Nephron (organoid): ENCODE results near the gene FPGS.
A peak's percentile ranks its signal among the peaks of the same experiment; 100 is the strongest.

Source experiments
- H3K27ac Mint-ChIP-seq, 3 experiments: 2 replicates each; pipeline ENCODE4 v1.8.0; 2020; ENCODE audit warnings: mixed read lengths in 3 of 3, mild to moderate bottlenecking in 2 of 3, moderate library complexity in 1 of 3
- H3K27me3 Mint-ChIP-seq: 2 replicates; pipeline ENCODE4 v1.8.0; 2021; ENCODE audit warnings: low read depth, mild to moderate bottlenecking, moderate library complexity, mixed read lengths
- H3K36me3 Mint-ChIP-seq: 2 replicates; pipeline ENCODE4 v1.8.0; 2020; ENCODE audit warnings: low read depth, mixed read lengths
- H3K4me1 Mint-ChIP-seq: 2 replicates; pipeline ENCODE4 v1.8.0; 2020; ENCODE audit warnings: mixed read lengths
- H3K4me3 Mint-ChIP-seq, 3 experiments: 2 replicates each; pipeline ENCODE4 v1.8.0; 2020; ENCODE audit warnings: mild to moderate bottlenecking in 3 of 3, mixed read lengths in 3 of 3, moderate library complexity in 2 of 3
- H3K9me3 Mint-ChIP-seq: 2 replicates; pipeline ENCODE4 v1.8.0; 2020; ENCODE audit warnings: mixed read lengths
- CTCF ChIP-seq, 3 experiments: fragments of 200-600 bp; sonication (generic); IDR thresholded peaks; one replicate each; pipeline ENCODE4 v1.5.0; 2021; ENCODE audit warnings: antibody characterized with exemption in 3 of 3; ENCODE audit not compliant: unreplicated experiment in 3 of 3

The FPGS gene

GRCh38 chr9:127769929-127770582 lies 32.6 kb upstream of the FPGS start:
- peak overlapping the region; percentile 60 to 99 (median 87) for H3K27ac Mint-ChIP-seq
- H3K27me3 Mint-ChIP-seq = peaks cover 5% of the 10 kb centered on the region
- TF ChIP-seq CTCF (IDR thresholded peaks at IDR 0.05; ENCODE audit: unreplicated experiment in 3 of 3) = no peak
- H3K4me3 Mint-ChIP-seq = peak overlapping the region; percentile 83 to 91 (median 86)
- H3K9me3 Mint-ChIP-seq = no peaks in the 10 kb centered on the region
- H3K4me1 Mint-ChIP-seq = peaks cover 29% of the 10 kb centered on the region
- peaks cover 10% of the 10 kb centered on the region for H3K36me3 Mint-ChIP-seq

- peaks cover 29% of the 10 kb centered on the region for H3K4me1 Mint-ChIP-seq
- no peak for TF ChIP-seq CTCF (IDR thresholded peaks at IDR 0.05; ENCODE audit: unreplicated experiment in 3 of 3)
- H3K4me3 Mint-ChIP-seq = peak overlapping the region; percentile 83 to 91 (median 86)
- peak overlapping the region; percentile 60 to 99 (median 87) for H3K27ac Mint-ChIP-seq
- peaks cover 3% of the 10 kb centered on the region for H3K27me3 Mint-ChIP-seq
- H3K36me3 Mint-ChIP-seq = peaks cover 5% of the 10 kb centered on the region
- H3K9me3 Mint-ChIP-seq = no peaks in the 10 kb centered on the region
Observed at GRCh38 chr9:127770583-127770904, 32.1 kb upstream of the FPGS start.

GRCh38 chr9:127770905-127771569 lies 31.6 kb upstream of the FPGS start:
- H3K36me3 Mint-ChIP-seq = peaks cover 4% of the 10 kb centered on the region
- no peak for TF ChIP-seq CTCF (IDR thresholded peaks at IDR 0.05; ENCODE audit: unreplicated experiment in 3 of 3)
- peak overlapping the region; percentile 35 to 99 (median 87) for H3K27ac Mint-ChIP-seq
- H3K27me3 Mint-ChIP-seq = peaks cover 3% of the 10 kb centered on the region
- peaks cover 29% of the 10 kb centered on the region for H3K4me1 Mint-ChIP-seq
- peak overlapping the region; percentile 83 to 91 (median 86) for H3K4me3 Mint-ChIP-seq
- no peaks in the 10 kb centered on the region for H3K9me3 Mint-ChIP-seq

GRCh38 chr9:127771570-127772189 lies 31.0 kb upstream of the FPGS start:
- Mint-ChIP-seq H3K27me3 (peaks cover 3% of the 10 kb centered on the region), H3K27ac (peak overlapping the region; percentile 35 to 99 (median 87)), H3K4me1 (peaks cover 29% of the 10 kb centered on the region), H3K36me3 (no peaks in the 10 kb centered on the region), H3K9me3 (no peaks in the 10 kb centered on the region), H3K4me3 (peak overlapping the region; percentile 83 to 91 (median 86))
- no peak for TF ChIP-seq CTCF (IDR thresholded peaks at IDR 0.05; ENCODE audit: unreplicated experiment in 3 of 3)

GRCh38 chr9:127772603-127773002 lies 30.1 kb upstream of the FPGS start:
- Mint-ChIP-seq H3K9me3 (no peaks in the 10 kb centered on the region), H3K27ac (no peak overlapping the region), H3K27me3 (peaks cover 3% of the 10 kb centered on the region)

More at GRCh38 chr9:127772603-127773002, 30.1 kb upstream of the FPGS start:
- Mint-ChIP-seq H3K4me1 (peaks cover 25% of the 10 kb centered on the region), H3K36me3 (no peaks in the 10 kb centered on the region), H3K4me3 (no peak overlapping the region)
- no peak for TF ChIP-seq CTCF (IDR thresholded peaks at IDR 0.05; ENCODE audit: unreplicated experiment in 3 of 3)
